Fibroblast of mammary gland (primary cell): ENCODE data around the gene FRMPD4.

ENCODE experiments used
- DNase-seq: peaks from one replicate; pipeline ENCODE4 v3.0.0-alpha.2; 2010; ENCODE audit warnings: low read depth
- H3K4me3 ChIP-seq: 2 replicates; pipeline ENCODE4 v1.5.1; 2011; ENCODE audit warnings: low read depth, mild to moderate bottlenecking, low read length, moderate library complexity; ENCODE audit not compliant: control insufficient read depth
- CTCF ChIP-seq: conservative IDR thresholded peaks from 2 replicates; pipeline ENCODE4 v1.5.1; 2011; ENCODE audit warnings: low read depth, low read length, inconsistent platforms; ENCODE audit not compliant: control insufficient read depth, insufficient read depth

The FRMPD4 gene

GRCh38 chrX:12378253-12378652, 240.0 kb downstream of the FRMPD4 start:
- no peak for DNase-seq
- no peak for TF ChIP-seq CTCF
- no peak overlapping the region for H3K4me3 ChIP-seq

GRCh38 chrX:12378706-12379105, 240.4 kb downstream of the FRMPD4 start:
- H3K4me3 ChIP-seq = no peak overlapping the region
- DNase-seq = no peak
- no peak for TF ChIP-seq CTCF

GRCh38 chrX:12379671-12380070, 241.4 kb downstream of the FRMPD4 start:
- H3K4me3 ChIP-seq = no peak overlapping the region
- no peak for TF ChIP-seq CTCF
- peak; percentile 28 for DNase-seq

GRCh38 chrX:12383196-12383595, 244.9 kb downstream of the FRMPD4 start:
- TF ChIP-seq CTCF = peak; percentile 35
- H3K4me3 ChIP-seq = no peak overlapping the region

GRCh38 chrX:12390301-12390700, 252.0 kb downstream of the FRMPD4 start:
- DNase-seq = peak; percentile 59
- TF ChIP-seq CTCF = no peak

More at GRCh38 chrX:12383196-12383595, 244.9 kb downstream of the FRMPD4 start:
- no peak for DNase-seq

GRCh38 chrX:12396584-12396983, 258.3 kb downstream of the FRMPD4 start:
- TF ChIP-seq CTCF = no peak
- no peak for DNase-seq
- H3K4me3 ChIP-seq = no peak overlapping the region

More at GRCh38 chrX:12390301-12390700, 252.0 kb downstream of the FRMPD4 start:
- H3K4me3 ChIP-seq = no peak overlapping the region

GRCh38 chrX:12400218-12400617, 261.9 kb downstream of the FRMPD4 start:
- DNase-seq = no peak
- H3K4me3 ChIP-seq = no peak overlapping the region
- no peak for TF ChIP-seq CTCF
